ENCODE results near the gene IL17C. TPM values are rescaled to one million over a fixed set of nuclear protein-coding genes. Genes with fewer than 3 reads are reported as not detected.

IL17C gene
- total and polyA plus RNA-seq, 2 experiments from 2014 or later, result 0.57 TPM; not detected in 1

GRCh38 chr16:88617268-88618031, 20.9 kb upstream of the IL17C start:
- 69% methylated on average over 20 of the region's 20 CpGs for WGBS (ENCODE audit: low lambda C conversion rate, missing lambda C conversion rate)
- peak; percentile 73 for DNase-seq (ENCODE audit: low spot score)
- Histone ChIP-seq H3K4me3 (no peak overlapping the region), H3K79me2 (peaks cover 16% of the 10 kb centered on the region), H2AFZ (no peak overlapping the region), H3K27ac (peak overlapping the region; percentile 79), H3K4me1 (ENCODE audit: insufficient read depth) (peaks cover 14% of the 10 kb centered on the region), H4K20me1 (ENCODE audit: insufficient read depth, poor library complexity, severe bottlenecking) (peaks cover 9% of the 10 kb centered on the region), H3K9me3 (ENCODE audit: low read depth) (no peaks in the 10 kb centered on the region), H3K4me2 (no peak overlapping the region), H3K9me2 (replicated peaks; ENCODE audit: insufficient read depth) (no peaks in the 10 kb centered on the region), H3K36me3 (replicated peaks; ENCODE audit: insufficient read depth, low read depth) (no peaks in the 10 kb centered on the region), H3K27me3 (no peaks in the 10 kb centered on the region)
- TF ChIP-seq CTCF (IDR thresholded peaks at IDR 0.05; ENCODE audit: poor library complexity) (no peak), EZH2 (IDR thresholded peaks at IDR 0.05; ENCODE audit: borderline replicate concordance) (no peak), EZH2phosphoT487 (IDR thresholded peaks at IDR 0.05; ENCODE audit: low read depth, severe bottlenecking, unreplicated experiment) (no peak)

- Histone ChIP-seq H3K27ac (no peak overlapping the region), H2AFZ (no peak overlapping the region), H3K9me3 (ENCODE audit: low read depth) (no peaks in the 10 kb centered on the region), H3K4me1 (ENCODE audit: insufficient read depth) (peaks cover 14% of the 10 kb centered on the region), H3K36me3 (replicated peaks; ENCODE audit: insufficient read depth, low read depth) (no peaks in the 10 kb centered on the region), H3K27me3 (no peaks in the 10 kb centered on the region), H4K20me1 (ENCODE audit: insufficient read depth, poor library complexity, severe bottlenecking) (peaks cover 8% of the 10 kb centered on the region), H3K4me3 (no peak overlapping the region), H3K4me2 (no peak overlapping the region), H3K79me2 (peaks cover 16% of the 10 kb centered on the region), H3K9me2 (replicated peaks; ENCODE audit: insufficient read depth) (no peaks in the 10 kb centered on the region)
- WGBS (ENCODE audit: low lambda C conversion rate, missing lambda C conversion rate), result 73% methylated on average over 20 of the region's 20 CpGs
- no peak for TF ChIP-seq CTCF (IDR thresholded peaks at IDR 0.05; ENCODE audit: poor library complexity)
- no peak for TF ChIP-seq EZH2phosphoT487 (IDR thresholded peaks at IDR 0.05; ENCODE audit: low read depth, severe bottlenecking, unreplicated experiment)
- no peak for DNase-seq (ENCODE audit: low spot score)
Measured at GRCh38 chr16:88618182-88618955, 20.0 kb upstream of the IL17C start.

GRCh38 chr16:88618956-88619667, 19.3 kb upstream of the IL17C start:
- H3K9me3 ChIP-seq (ENCODE audit: low read depth), result no peaks in the 10 kb centered on the region
- H4K20me1 ChIP-seq (ENCODE audit: insufficient read depth, poor library complexity, severe bottlenecking), result peaks cover 7% of the 10 kb centered on the region
- H3K27ac ChIP-seq, result no peak overlapping the region
- peaks cover 14% of the 10 kb centered on the region for H3K4me1 ChIP-seq (ENCODE audit: insufficient read depth)
- no peak overlapping the region for H2AFZ ChIP-seq
- no peak for DNase-seq (ENCODE audit: low spot score)
- WGBS (ENCODE audit: low lambda C conversion rate, missing lambda C conversion rate), result 93% methylated on average over 19 of the region's 19 CpGs
- no peak overlapping the region for H3K4me2 ChIP-seq
- no peak overlapping the region for H3K4me3 ChIP-seq
- no peak for TF ChIP-seq CTCF (IDR thresholded peaks at IDR 0.05; ENCODE audit: poor library complexity)
- no peak for TF ChIP-seq EZH2phosphoT487 (IDR thresholded peaks at IDR 0.05; ENCODE audit: low read depth, severe bottlenecking, unreplicated experiment)
- TF ChIP-seq EZH2 (IDR thresholded peaks at IDR 0.05; ENCODE audit: borderline replicate concordance), result no peak
- no peaks in the 10 kb centered on the region for H3K36me3 ChIP-seq (replicated peaks; ENCODE audit: insufficient read depth, low read depth)
- no peaks in the 10 kb centered on the region for H3K9me2 ChIP-seq (replicated peaks; ENCODE audit: insufficient read depth)
- peaks cover 16% of the 10 kb centered on the region for H3K79me2 ChIP-seq
- no peaks in the 10 kb centered on the region for H3K27me3 ChIP-seq
